ENCODE measurements around the gene ARHGEF7.

ARHGEF7 gene

GRCh38 chr13:111353508-111353907, 238.4 kb downstream of the ARHGEF7 start:
- DNase-seq (ENCODE audit: low read depth) = no peak

GRCh38 chr13:111354789-111355188, 239.7 kb downstream of the ARHGEF7 start:
- no peak for DNase-seq (ENCODE audit: low read depth)
